ENCODE measurements around the gene NEURL1.
"Not testable (repeated sequence)": the region's sequence is repeated elsewhere in the genome, so short reads cannot be mapped to it uniquely, and the experiment has no call there.

The NEURL1 gene

DNA sequence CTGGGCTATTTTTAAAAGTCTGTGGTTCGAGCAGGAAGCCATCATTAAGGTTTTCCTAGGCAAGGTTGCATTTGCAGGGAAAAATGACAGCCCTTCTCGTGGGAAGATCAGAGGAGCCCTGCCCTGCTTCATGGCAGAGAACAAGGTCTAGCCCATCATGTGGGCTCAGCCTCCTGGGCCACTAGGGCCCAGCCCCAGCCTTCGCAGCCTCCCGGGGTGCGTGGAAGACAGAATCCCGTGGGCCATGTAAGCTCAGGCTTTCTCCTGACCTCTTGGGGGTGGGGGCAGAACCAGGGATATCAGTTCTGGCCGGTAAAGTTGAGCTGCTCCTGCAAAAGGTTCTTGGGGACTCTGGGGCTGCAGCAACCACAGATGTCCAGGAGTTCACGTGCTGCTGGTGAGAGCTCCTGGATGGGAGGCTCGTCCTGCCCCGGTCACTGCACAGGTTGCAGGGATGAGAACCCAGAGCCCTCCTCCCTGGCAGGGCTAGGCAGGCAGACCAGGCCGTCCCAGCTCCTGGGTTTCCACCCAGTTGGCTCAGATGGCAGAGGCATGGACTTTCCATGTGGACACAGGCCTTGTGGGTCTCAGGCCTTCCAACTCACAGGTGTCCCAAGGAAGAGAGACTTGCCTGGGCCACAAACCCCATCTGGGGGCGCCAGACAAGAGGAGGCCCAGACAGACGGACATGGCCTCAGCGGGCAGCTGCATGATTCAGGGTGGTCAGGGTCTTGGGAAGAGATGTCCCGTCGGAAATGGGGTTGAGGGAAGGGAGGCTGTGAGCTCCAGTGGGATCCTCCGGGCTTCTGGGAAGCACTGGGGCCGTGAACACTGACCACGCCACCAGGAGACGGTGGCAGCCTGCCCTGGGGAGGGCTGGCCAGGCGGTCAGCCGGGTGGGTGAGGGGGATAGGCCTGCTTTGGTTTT is 126.2 kb downstream of the NEURL1 start:
- Mint-ChIP-seq H3K27me3 (no peaks in the 10 kb centered on the region), H3K4me1 (no peaks in the 10 kb centered on the region), H3K27ac (no peak overlapping the region), H3K9me3 (no peaks in the 10 kb centered on the region), H3K4me3 (no peak overlapping the region), H3K36me3 (ENCODE audit: low read depth) (no peaks in the 10 kb centered on the region)
- ATAC-seq (no peak), DNase-seq (no peak)

DNA sequence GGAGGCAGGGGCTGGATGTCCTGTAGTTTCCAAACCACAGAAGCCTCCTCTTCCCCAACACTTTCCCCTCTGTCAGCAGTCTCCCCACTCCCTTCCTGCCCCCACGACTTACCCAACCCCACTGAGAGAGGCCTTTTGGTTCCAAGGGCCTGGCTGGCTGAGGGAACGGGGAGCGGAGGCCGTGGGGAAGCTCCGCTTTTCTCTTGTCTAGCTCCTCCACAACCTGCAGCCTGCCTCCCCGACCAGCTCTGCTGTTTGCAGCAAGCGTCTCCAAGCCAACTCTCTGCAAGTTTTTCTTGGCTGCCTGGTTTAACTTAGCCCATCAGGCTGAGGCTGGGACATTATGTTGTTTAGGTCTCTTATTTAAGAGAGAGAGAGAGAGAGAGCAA is 126.8 kb downstream of the NEURL1 start:
- Mint-ChIP-seq H3K36me3 (ENCODE audit: low read depth) (no peaks in the 10 kb centered on the region), H3K27ac (no peak overlapping the region), H3K27me3 (no peaks in the 10 kb centered on the region), H3K4me3 (no peak overlapping the region), H3K9me3 (no peaks in the 10 kb centered on the region), H3K4me1 (no peaks in the 10 kb centered on the region)
- ATAC-seq = no peak
- DNase-seq = no peak

DNA sequence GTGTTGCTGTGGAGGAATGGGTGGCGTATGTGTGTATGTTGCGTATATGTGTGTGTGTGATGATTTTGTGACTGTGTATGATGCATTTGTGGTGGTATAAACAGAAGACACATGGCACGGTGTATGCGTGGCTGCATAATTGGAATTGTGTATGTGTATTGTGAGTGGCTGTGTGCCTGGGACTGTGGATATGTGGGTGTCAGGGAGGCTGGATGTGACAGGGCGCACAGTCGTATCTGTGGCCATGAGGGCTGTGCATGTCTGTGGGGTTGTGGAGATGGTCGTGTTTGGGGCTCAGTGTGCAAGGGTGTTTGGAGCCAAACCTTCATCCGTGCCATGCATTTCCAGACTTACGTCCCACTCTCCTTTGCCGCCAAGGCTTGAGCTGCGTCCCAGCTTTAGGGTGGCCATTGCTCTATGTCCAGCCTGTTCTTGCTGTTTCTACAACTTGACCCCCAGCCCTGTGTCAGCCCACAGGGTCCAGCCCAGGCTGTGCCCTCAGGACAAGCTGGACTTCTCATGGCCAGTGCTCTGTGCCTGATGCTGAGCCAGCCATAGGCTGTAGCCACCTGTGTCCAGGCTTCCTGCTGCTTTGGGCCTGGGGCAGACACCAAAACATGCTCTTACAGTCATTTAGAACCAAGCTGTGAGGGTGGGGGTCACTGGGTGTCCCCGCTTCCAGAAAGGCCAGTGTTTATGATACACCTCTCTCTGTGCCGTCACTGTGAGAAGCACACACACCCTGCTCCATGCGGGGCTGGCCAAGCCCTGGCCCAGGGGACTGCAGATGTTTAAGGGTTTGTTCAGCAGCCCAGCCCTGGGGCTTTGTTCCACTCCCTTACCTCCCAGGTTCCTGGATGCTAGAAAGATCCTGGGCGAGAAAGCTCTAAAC is 127.6 kb downstream of the NEURL1 start:
- Mint-ChIP-seq H3K4me3 (no peak overlapping the region), H3K9me3 (no peaks in the 10 kb centered on the region), H3K27ac (no peak overlapping the region), H3K27me3 (no peaks in the 10 kb centered on the region), H3K4me1 (no peaks in the 10 kb centered on the region), H3K36me3 (ENCODE audit: low read depth) (no peaks in the 10 kb centered on the region)
- ATAC-seq (no peak), DNase-seq (no peak)

DNA sequence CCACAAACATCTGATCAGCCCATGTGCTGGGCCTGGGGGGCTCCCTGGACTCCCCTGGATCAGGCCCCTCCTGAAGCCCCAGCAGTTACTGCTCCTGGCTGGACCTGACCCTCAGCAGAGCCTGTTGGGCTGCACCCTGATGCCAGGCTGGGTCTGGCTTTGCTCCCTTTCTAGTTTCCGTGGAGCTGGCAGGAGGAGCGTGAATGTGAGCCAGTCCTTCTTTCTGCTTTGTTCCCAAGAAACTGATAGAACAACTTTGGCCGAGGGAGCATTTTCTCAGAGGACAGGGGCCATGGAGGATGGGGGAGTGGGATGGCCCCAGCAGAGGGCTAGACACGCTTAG is 128.2 kb downstream of the NEURL1 start:
- DNase-seq = no peak
- no peaks in the 10 kb centered on the region for H3K9me3 Mint-ChIP-seq
- H3K4me3 Mint-ChIP-seq = no peak overlapping the region
- no peaks in the 10 kb centered on the region for H3K36me3 Mint-ChIP-seq (ENCODE audit: low read depth)
- H3K4me1 Mint-ChIP-seq = no peaks in the 10 kb centered on the region
- H3K27ac Mint-ChIP-seq = no peak overlapping the region
- no peak for ATAC-seq
- H3K27me3 Mint-ChIP-seq = no peaks in the 10 kb centered on the region

DNA sequence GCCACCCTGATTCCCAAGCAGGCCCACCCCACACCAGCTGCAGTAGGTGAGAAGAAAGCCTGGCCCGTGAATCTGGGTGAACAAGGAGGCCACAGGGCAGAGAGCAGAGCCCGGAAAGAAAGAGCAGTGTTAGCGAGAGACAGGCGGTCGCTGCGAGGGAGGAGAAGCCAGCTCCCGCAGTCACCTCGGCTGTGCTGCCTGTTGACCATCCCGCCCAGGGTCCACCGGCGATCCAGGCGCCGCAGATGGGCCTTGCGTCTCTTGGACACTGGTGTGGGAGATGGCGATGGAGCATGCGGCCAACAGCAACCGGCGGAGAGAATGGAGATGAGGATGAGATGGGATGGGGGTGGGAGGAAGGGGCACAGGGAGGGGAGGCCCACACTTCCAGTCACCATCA is 128.8 kb downstream of the NEURL1 start:
- Mint-ChIP-seq H3K36me3 (ENCODE audit: low read depth) (no peaks in the 10 kb centered on the region), H3K9me3 (no peaks in the 10 kb centered on the region), H3K27ac (no peak overlapping the region), H3K27me3 (no peaks in the 10 kb centered on the region), H3K4me3 (no peak overlapping the region), H3K4me1 (no peaks in the 10 kb centered on the region)
- DNase-seq (no peak), ATAC-seq (no peak)

DNA sequence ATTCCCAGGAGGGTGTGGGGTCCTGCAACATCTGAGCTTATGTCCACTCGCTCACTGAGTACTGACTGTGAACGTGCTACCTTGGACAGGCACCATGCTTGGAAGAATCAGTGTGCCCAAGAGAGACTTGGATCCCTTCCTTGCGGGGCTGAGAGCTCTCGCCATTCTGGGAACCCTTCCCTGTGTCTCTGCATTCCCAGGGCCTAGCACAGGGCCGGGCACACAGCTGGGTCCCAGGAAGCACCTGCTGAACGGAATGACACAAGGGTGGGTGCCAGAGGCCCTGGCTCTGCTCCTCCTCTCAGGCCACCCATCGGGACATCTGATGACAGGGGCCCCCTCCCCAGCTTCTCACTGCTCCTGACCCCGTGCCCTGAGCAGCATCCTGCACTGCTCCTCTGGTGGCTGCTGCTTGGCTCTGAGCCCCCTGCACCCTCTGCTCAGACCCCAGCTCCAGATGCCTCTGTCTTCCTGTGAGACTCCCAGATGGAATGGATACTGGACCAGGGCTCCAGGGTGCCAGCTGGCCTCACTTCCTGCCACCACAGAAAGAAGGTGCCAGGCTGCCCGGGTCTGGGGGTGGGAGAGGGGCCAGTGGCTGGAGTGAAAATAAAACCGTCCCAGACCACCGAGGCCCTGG is 129.6 kb downstream of the NEURL1 start:
- Mint-ChIP-seq H3K4me3 (no peak overlapping the region), H3K27me3 (no peaks in the 10 kb centered on the region), H3K9me3 (no peaks in the 10 kb centered on the region), H3K27ac (no peak overlapping the region), H3K4me1 (no peaks in the 10 kb centered on the region), H3K36me3 (ENCODE audit: low read depth) (no peaks in the 10 kb centered on the region)
- DNase-seq (no peak), ATAC-seq (no peak)

DNA sequence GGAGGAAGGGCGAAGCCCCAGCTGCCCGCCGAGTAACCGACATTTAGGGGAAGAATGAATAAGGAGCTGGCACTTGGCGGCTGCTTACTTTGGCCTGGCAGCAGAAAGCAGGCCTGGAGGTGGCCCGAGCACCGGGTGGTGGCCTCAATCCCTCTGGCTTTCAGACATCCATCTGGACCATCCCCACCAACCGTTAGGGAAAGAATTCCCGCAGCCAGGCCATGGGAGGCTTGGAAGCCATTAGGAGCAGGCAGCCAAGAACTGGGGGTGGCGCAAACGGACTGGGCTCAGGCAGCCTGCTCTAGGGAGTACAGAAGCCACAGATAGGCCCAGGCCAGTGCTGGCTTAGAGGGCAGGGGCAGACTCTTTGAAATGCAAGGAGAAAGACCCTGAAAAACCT is 132.7 kb downstream of the NEURL1 start:
- DNase-seq (no peak), ATAC-seq (no peak)
- no peak overlapping the region for H3K27ac Mint-ChIP-seq
- H3K4me1 Mint-ChIP-seq = no peaks in the 10 kb centered on the region
- H3K27me3 Mint-ChIP-seq = no peaks in the 10 kb centered on the region
- no peak overlapping the region for H3K4me3 Mint-ChIP-seq
- H3K9me3 Mint-ChIP-seq = no peaks in the 10 kb centered on the region
- no peaks in the 10 kb centered on the region for H3K36me3 Mint-ChIP-seq (ENCODE audit: low read depth)

DNA sequence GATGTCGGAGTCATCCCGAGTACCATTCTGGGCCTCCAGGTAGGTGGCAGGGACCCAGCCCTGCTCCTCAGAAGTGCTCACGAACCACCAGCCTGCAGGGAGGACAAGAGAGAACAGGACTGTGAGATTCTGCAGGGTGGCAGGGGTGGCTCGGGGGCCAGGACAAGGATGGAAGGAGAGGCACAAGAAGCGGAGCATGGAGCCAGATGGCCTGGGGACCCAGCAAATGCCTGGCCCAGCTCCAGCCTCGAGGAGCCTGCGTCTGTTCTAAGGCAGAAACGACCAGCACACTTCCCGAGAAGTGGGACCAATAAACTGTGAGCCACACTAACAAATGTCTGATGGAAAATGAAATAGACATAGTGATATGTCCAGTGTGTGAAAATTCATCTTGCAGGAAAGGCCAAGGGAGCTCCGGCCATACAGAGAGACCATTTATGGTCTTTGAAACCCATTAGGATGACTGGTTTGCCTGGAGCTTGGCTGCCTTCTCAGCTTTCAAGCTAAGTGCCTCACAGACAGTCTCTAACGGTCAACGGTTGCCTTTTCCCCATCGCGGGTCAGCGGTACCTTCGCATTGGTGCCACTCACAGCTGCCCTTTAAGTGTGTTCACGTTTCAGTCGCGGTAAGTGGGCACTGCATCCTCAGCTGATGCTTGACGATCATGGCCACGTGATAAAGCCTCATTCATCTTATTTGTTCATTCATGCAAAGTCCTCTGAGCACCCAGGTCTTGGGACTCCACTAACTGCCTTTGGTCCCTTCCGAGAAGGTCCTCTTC is 133.8 kb downstream of the NEURL1 start:
- ATAC-seq = no peak
- DNase-seq = no peak
- H3K9me3 Mint-ChIP-seq = no peaks in the 10 kb centered on the region
- H3K27me3 Mint-ChIP-seq = no peaks in the 10 kb centered on the region
- H3K4me1 Mint-ChIP-seq = no peaks in the 10 kb centered on the region
- H3K36me3 Mint-ChIP-seq (ENCODE audit: low read depth) = no peaks in the 10 kb centered on the region
- H3K4me3 Mint-ChIP-seq = no peak overlapping the region
- no peak overlapping the region for H3K27ac Mint-ChIP-seq

DNA sequence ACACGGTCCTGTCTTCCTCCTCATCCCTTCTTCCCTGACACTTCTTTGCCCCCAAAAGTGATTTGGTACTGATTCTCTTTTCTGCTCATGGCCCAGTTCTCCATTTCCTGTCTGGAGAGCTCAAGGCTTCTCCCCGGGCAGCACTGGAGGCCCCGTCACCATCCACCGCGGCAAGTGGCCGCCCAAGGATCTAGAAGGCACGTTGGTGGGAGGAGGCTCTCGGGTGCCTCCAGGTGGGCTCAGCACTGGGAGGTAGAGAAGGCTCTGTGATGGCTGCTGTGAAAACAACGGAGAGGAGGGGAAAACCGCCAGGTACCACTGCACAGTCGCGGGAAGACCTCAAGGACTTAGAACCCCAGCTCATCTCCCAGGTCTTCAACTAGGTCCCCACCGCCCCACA is 134.4 kb downstream of the NEURL1 start:
- ATAC-seq = no peak

DNA sequence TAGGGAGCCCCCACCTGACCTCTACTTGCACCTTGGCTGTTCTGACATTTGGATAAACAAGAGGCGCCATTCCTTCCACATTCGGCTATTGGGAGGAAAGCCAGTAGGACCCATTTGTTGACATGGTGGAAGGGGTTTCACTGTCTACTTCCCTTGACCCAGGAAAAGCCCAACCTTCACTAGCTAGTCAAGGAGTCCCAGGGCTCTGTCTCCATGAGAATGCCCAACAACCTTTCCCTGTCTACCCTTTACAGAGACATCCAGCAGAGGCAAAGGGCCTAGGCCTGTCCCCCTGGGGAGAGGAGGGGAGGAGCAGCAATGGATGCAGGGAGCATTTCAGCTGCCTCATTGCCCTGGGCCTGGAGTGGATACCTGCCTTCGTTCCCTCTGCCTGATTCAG is 136.1 kb downstream of the NEURL1 start:
- ATAC-seq (no peak), DNase-seq (no peak)
- no peaks in the 10 kb centered on the region for H3K27me3 Mint-ChIP-seq
- no peaks in the 10 kb centered on the region for H3K4me1 Mint-ChIP-seq
- H3K36me3 Mint-ChIP-seq (ENCODE audit: low read depth) = no peaks in the 10 kb centered on the region
- no peak overlapping the region for H3K4me3 Mint-ChIP-seq
- H3K27ac Mint-ChIP-seq = no peak overlapping the region
- H3K9me3 Mint-ChIP-seq = no peaks in the 10 kb centered on the region

More for the DNA sequence above, 134.4 kb downstream of the NEURL1 start:
- Mint-ChIP-seq H3K27ac (no peak overlapping the region), H3K9me3 (no peaks in the 10 kb centered on the region), H3K4me3 (no peak overlapping the region), H3K27me3 (no peaks in the 10 kb centered on the region), H3K36me3 (ENCODE audit: low read depth) (no peaks in the 10 kb centered on the region), H3K4me1 (no peaks in the 10 kb centered on the region)
- no peak for DNase-seq

DNA sequence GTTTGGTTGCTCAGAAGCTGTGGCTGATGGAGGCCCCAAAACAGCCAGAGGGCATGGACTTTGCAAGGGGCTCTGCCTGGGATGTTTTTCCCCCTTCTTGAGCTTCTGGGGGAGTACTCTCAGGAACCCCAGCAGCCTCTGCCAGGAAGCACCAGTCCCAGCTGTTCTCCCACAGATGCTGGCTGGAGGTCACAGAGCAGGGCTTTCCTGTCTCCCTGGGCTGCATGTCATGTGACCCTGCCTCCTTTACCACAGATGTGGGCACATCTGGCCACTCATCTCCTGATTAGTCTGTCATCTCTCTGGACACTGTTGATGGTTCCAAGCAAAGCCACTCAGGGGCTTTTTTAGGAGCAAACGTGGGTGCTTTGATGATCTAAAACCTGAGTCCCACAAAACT is 136.7 kb downstream of the NEURL1 start:
- H3K27me3 Mint-ChIP-seq = no peaks in the 10 kb centered on the region
- DNase-seq (no peak), ATAC-seq (no peak)
- no peaks in the 10 kb centered on the region for H3K4me1 Mint-ChIP-seq
- no peaks in the 10 kb centered on the region for H3K36me3 Mint-ChIP-seq (ENCODE audit: low read depth)
- no peaks in the 10 kb centered on the region for H3K9me3 Mint-ChIP-seq
- H3K27ac Mint-ChIP-seq = no peak overlapping the region
- H3K4me3 Mint-ChIP-seq = no peak overlapping the region

DNA sequence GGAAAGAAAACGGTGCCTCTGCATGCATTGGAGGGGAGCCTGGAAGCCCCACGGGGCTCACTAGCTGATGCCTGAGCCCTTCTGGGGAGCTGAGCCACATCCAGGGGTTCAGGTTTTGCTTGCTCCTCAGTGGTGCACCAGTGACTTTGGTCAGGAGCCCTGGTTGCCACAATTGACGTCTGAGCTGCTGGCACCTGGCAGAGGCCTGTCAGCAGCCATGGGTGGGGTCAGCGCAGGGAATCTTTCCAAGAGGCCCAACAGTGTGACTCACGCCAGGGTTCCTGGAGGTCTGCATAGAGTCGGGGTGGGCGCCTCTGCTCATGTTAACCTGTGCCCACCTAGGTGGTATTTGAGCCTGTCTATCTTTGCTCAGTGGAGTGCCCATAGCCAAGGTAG is 138.7 kb downstream of the NEURL1 start:
- Mint-ChIP-seq H3K27me3 (no peaks in the 10 kb centered on the region), H3K27ac (no peak overlapping the region), H3K4me3 (no peak overlapping the region), H3K4me1 (no peaks in the 10 kb centered on the region), H3K36me3 (ENCODE audit: low read depth) (no peaks in the 10 kb centered on the region), H3K9me3 (no peaks in the 10 kb centered on the region)
- no peak for DNase-seq
- no peak for ATAC-seq

DNA sequence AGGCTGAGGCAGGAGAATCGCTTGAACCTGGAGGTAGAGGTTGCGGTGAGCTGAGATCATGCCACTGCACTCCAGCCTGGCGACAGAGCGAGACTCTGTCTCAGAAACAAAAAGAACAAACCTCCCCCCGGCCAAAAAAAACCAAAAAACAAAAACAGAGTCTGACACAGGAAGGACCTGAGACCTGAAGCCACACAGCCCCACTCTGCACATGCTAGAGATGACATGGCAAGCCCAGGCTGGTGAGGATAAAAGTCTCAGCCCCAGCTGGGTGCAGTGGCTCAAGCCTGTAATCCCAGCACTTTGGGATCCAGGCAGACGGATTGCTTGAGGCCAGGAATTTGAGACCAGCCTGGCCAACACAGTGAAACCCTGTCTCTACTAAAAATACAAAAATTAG is 139.4 kb downstream of the NEURL1 start:
- ATAC-seq; H3K4me3 Mint-ChIP-seq; H3K27me3 Mint-ChIP-seq; DNase-seq; H3K4me1 Mint-ChIP-seq; H3K9me3 Mint-ChIP-seq; H3K27ac Mint-ChIP-seq; H3K36me3 Mint-ChIP-seq (ENCODE audit: low read depth): not testable (repeated sequence)

DNA sequence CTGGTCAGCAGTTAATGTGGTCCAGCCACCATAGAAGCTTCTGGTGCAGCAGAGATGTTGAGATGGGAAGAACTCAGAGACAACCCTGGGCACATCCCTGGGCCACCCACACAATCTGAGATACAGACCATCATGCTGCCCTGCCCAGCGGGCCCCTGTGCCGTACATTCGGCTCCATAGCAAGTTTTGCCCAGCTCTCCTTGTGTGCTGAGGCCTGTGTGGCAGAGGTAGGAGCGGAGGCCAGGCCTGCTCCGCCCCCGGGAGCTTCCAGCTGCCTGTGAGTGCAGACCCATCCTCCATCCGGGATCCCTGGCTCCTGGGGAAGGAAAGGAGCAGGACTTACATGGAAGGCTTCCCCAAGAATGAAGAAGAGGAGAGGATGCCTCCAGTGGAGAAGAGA is 140.3 kb downstream of the NEURL1 start:
- H3K27ac Mint-ChIP-seq = no peak overlapping the region
- H3K27me3 Mint-ChIP-seq = no peaks in the 10 kb centered on the region
- no peaks in the 10 kb centered on the region for H3K4me1 Mint-ChIP-seq
- no peak for DNase-seq
- H3K36me3 Mint-ChIP-seq (ENCODE audit: low read depth) = no peaks in the 10 kb centered on the region
- H3K4me3 Mint-ChIP-seq = no peak overlapping the region
- no peak for ATAC-seq
- H3K9me3 Mint-ChIP-seq = no peaks in the 10 kb centered on the region

Data from activated naive CD8-positive, alpha-beta T cell treated with anti-CD3 and anti-CD28 coated beads, Interleukin-2, amount 50 U/mL, for 24 hours (primary cell).